ENCODE data around the gene FYN.

GRCh38 chr6:111880181-111880888 is 7.1 kb upstream of the FYN start:
- TF ChIP-seq MAX (IDR thresholded peaks at IDR 0.05): no peak
- TF ChIP-seq TCF12 (IDR thresholded peaks at IDR 0.05; ENCODE audit: low read depth): no peak
- no peak for TF ChIP-seq RAD21 (IDR thresholded peaks at IDR 0.05; ENCODE audit: low read depth)
- no peak for TF ChIP-seq EP300 (IDR thresholded peaks at IDR 0.05; ENCODE audit: borderline replicate concordance)
- no peak for TF ChIP-seq CREB1 (IDR thresholded peaks at IDR 0.05; ENCODE audit: low read depth)
- no peak for TF ChIP-seq ZBTB7A (IDR thresholded peaks at IDR 0.05; ENCODE audit: low read depth)
- no peak for TF ChIP-seq REST (IDR thresholded peaks at IDR 0.05; ENCODE audit: low read depth)
- TF ChIP-seq YY1 (IDR thresholded peaks at IDR 0.05; ENCODE audit: low read depth): no peak
- TF ChIP-seq TEAD4 (IDR thresholded peaks at IDR 0.05): no peak
- no peak for TF ChIP-seq CEBPB (IDR thresholded peaks at IDR 0.05)
- TF ChIP-seq, protein P1, sequence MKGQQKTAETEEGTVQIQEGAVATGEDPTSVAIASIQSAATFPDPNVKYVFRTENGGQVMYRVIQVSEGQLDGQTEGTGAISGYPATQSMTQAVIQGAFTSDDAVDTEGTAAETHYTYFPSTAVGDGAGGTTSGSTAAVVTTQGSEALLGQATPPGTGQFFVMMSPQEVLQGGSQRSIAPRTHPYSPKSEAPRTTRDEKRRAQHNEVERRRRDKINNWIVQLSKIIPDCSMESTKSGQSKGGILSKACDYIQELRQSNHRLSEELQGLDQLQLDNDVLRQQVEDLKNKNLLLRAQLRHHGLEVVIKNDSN (IDR thresholded peaks at IDR 0.05): no peak
- TF ChIP-seq NFIC (IDR thresholded peaks at IDR 0.05): no peak

All from Ishikawa (cell line).